HFF-Myc (cell line): Measurements from ENCODE around the gene GRAP2.
"Not testable (repeated sequence)": the region's sequence is repeated elsewhere in the genome, so short reads cannot be mapped to it uniquely, and the experiment has no call there.

Source experiments
- DNase-seq: peaks from one replicate; pipeline ENCODE4 v3.0.0-alpha.2; 2011; ENCODE audit warnings: low read depth; ENCODE audit errors: extremely low read depth
- H3K4me3 ChIP-seq: replicated peaks from 2 replicates; pipeline ENCODE4 v1.5.1; 2011; ENCODE audit warnings: low read depth, mild to moderate bottlenecking, control low read depth, low read length
- CTCF ChIP-seq: IDR thresholded peaks from 2 replicates; pipeline ENCODE4 v1.5.1; 2012; ENCODE audit warnings: mild to moderate bottlenecking, low read depth, low read length, control low read depth; ENCODE audit errors: missing control alignments

GRAP2 gene

GRCh38 chr22:39901565-39902146, 772 bp downstream of the GRAP2 start:
- DNase-seq = no peak
- no peak overlapping the region for H3K4me3 ChIP-seq
- TF ChIP-seq CTCF = no peak

- not testable (repeated sequence) for DNase-seq, H3K4me3 ChIP-seq
Measured at GRCh38 chr22:39904024-39904423, 3.1 kb downstream of the GRAP2 start.

GRCh38 chr22:39904862-39905261, 4.0 kb downstream of the GRAP2 start:
- no peak for TF ChIP-seq CTCF
- H3K4me3 ChIP-seq = no peak overlapping the region
- DNase-seq = no peak

GRCh38 chr22:39905687-39906086, 4.8 kb downstream of the GRAP2 start:
- TF ChIP-seq CTCF = no peak
- DNase-seq = no peak
- no peak overlapping the region for H3K4me3 ChIP-seq

GRCh38 chr22:39906207-39906606, 5.3 kb downstream of the GRAP2 start:
- TF ChIP-seq CTCF = no peak
- DNase-seq = no peak
- no peak overlapping the region for H3K4me3 ChIP-seq

- no peak for DNase-seq
- no peak for TF ChIP-seq CTCF
- H3K4me3 ChIP-seq = no peak overlapping the region
Measured at GRCh38 chr22:39907047-39907446, 6.2 kb downstream of the GRAP2 start.

GRCh38 chr22:39907605-39908097, 6.8 kb downstream of the GRAP2 start:
- no peak for TF ChIP-seq CTCF
- DNase-seq = no peak
- no peak overlapping the region for H3K4me3 ChIP-seq
